H54 (cell line): ENCODE data around the gene RIPOR2.
A peak's percentile ranks its signal among the peaks of the same experiment; 100 is the strongest.

Source experiments
- DNase-seq: peaks from one replicate; pipeline ENCODE4 v3.0.0; 2011; ENCODE audit warnings: low spot score, mixed read lengths; ENCODE audit not compliant: insufficient read length
- FAIRE-seq: peaks from 3 replicates; lab custom pipeline; 2011; peaks lifted over from hg19 to GRCh38; lab: Jason Lieb, UNC
- POLR2A ChIP-seq: IDR thresholded peaks from 2 replicates; pipeline ENCODE4 v1.6.1; 2011; ENCODE audit warnings: low read depth, mild to moderate bottlenecking, low read length

Gene RIPOR2

GRCh38 chr6:24856901-24857670 lies 78.7 kb downstream of the RIPOR2 start:
- no peak for FAIRE-seq
- DNase-seq: no peak
- no peak for TF ChIP-seq POLR2A

DNA sequence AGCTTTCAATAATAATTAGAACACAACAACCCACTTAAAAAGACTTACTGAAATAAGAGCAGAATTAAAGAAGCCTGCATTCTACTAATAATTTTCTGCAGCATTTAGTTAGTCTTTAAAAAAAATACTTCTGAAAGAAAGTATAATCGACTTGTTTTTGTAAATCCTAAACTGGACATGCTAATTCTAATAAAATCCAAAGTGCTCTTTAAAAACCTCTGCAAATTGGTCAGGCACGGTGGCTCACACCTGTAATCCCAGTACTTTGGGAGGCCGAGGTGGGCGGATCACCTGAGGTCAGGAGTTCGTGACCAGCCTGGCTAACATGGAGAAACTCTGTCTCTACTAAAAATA lies 79.5 kb downstream of the RIPOR2 start:
- no peak for TF ChIP-seq POLR2A
- DNase-seq (no peak), FAIRE-seq (no peak)

DNA sequence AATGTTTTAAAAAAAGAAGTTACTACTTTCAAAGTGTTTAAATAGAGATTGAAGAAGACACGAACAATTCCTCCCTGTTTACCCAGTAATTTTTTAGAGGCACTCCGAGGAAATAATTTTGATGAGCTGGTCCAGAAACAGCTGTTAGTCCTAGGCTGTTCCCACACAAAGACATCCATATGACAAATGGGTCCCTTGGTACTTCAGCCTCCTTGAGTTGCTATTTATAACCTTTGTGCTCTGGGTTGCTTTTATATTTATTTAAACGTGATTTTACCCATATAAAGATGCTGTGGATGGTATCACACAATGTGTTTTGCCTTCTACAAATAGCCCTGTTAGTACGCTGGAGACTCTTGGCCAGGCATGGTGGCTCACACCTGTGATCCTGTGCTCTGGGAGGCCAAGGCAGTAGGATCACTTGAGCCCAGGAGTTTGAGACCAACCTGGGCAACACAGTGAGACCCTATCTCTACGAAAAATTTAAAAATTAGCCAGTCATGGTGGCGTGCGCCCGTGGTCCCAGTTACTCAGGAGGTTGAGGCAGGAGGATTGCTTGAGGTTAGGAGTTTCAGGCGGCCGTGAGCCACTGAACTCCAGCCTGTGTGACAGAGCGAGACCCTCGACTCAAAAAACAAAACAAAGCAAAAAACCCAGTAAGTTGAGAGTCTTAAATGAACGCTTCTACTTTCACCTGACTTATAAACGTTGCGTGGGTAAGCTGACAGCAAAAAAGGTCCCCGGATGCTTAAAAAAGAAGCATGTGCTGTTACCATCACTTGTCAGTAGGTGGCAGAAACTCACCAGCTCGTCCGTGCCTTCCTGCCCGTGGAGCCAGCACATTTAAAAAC lies 80.1 kb downstream of the RIPOR2 start:
- no peak for TF ChIP-seq POLR2A
- FAIRE-seq (peak; percentile 74), DNase-seq (peak; percentile 48)

DNA sequence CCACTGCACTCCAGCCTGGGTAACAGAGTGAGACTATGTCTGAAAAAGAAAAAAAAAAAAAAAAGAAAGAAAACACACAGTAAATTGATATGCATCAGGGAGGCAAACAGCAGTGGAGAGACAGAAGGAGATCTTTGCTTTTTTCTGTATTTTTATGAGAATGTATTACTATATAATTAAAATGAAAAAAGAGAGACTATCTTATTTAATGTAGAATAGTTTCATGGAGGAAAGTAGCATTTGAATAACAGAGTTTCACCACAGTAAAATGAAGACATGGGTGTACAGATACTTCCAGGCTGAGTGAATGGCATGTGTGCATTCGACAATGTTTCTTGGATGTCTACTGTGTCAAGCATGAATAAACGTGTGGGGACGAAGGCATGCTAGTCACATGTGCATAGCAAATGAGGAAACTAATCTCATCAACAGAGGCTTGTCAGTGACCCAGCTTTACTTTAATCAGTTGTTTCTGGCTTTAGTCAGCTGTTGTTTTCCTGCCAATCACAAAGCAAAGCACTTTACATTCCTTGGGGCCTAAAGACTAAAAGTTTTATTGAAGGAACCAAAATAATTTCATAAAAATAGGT lies 81.6 kb downstream of the RIPOR2 start:
- no peak for TF ChIP-seq POLR2A

DNA sequence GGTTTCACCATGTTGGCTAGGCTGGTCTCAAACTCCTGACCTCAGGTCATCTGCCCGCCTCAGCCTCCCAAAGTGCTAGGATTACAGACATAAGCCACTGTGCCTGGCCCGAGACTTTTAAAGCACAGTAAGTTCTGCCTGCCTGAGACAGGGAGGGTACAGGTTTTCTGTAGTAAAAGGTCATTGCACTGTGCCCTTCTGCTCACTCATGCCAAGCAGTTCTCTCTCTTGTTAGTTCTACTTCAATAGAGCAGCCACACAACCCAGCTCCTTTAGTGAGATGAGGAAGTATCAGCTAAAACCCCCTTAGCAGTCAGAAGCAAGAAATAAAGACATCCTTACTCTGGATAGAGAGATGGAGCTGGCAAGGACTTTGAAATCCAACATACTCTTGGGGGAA lies 84.7 kb downstream of the RIPOR2 start:
- no peak for TF ChIP-seq POLR2A
- no peak for DNase-seq
- FAIRE-seq: no peak

More for the DNA sequence above, 81.6 kb downstream of the RIPOR2 start:
- DNase-seq (no peak), FAIRE-seq (no peak)

GRCh38 chr6:24849713-24850112 lies 86.0 kb downstream of the RIPOR2 start:
- no peak for TF ChIP-seq POLR2A
- DNase-seq: no peak
- FAIRE-seq: no peak

GRCh38 chr6:24848461-24848860 lies 87.3 kb downstream of the RIPOR2 start:
- FAIRE-seq (no peak), DNase-seq (no peak)
- no peak for TF ChIP-seq POLR2A

DNA sequence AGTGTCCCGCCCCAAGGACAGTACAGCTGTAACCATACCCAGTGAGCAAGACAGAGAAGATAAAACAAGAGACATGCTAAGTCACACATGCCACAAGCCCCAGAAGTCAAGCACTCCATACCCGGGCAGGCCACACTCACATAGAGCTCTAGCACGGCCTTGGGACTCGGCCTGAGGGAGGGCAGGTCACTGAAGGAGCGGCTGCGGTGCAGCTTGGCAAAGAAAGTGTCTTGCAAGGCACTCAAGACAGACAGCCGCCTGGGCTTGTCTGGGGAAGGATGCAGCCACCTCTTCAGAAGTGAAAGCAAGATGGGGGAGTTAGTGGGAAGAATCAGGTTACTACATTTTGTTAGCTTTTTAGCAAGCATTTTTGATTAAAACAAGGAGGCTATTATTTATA lies 88.4 kb downstream of the RIPOR2 start:
- FAIRE-seq (no peak), DNase-seq (no peak)
- TF ChIP-seq POLR2A: no peak

DNA sequence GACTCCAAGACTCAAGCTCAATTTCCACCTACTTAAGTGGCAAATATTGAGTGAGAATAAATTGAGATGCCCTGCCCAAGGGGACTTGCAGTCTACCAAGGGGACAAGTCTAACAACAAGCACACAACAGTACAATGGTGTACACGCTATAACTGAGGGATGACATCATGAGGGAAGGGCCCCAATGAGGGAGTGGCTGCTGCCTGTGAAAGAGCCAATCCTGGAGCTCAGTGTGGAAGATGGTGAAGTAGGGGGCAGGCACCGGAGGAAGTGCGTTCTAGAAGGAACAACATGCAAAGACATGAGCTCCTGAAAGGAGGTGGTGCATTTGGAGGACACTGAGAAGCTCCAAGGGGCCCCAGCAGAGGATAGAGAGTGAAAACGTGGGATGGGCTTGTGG lies 90.2 kb downstream of the RIPOR2 start:
- no peak for TF ChIP-seq POLR2A
- DNase-seq (no peak), FAIRE-seq (no peak)

DNA sequence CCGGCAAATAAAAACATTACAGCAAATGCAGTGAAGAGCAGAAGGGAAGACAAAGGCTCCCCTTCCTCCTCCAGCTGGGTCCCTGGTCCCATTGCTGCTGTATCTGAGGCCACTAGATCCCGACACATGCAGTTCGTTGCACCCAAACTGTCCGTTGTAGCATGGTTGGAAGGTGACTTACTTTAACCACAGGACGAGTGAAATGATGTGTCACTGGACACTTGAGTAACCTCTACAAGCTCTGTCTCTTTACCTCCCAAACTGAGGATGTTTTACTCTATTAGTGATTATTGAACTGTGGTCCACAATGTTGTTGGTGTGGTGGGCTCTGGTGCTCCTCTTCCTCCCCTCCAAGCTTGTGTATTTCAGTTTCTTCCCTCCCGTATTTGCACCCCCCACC lies 90.9 kb downstream of the RIPOR2 start:
- TF ChIP-seq POLR2A: no peak
- DNase-seq (no peak), FAIRE-seq (no peak)

DNA sequence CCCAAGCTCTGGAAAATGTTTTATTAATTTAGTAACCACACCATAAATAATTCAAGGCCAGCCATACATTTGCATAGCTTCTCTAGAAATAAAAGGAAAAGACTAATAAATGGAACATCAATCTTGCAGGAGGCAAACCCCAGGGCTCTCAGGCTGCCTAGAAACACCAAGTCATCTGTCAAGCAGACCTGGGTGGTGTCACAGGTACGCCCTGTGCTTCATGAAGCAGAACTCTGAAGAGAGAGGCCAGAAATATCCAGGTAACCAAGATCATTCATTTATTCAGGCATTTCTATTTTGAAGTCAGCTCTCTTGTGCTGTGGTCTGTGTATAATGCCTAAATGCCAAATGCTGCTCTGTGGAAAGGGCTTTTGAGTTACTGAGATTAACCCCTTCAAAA lies 91.7 kb downstream of the RIPOR2 start:
- TF ChIP-seq POLR2A: no peak
- no peak for DNase-seq

GRCh38 chr6:24840187-24840586 lies 95.6 kb downstream of the RIPOR2 start:
- TF ChIP-seq POLR2A: no peak
- FAIRE-seq: no peak
- no peak for DNase-seq

More for the DNA sequence above, 91.7 kb downstream of the RIPOR2 start:
- FAIRE-seq: no peak

- TF ChIP-seq POLR2A: no peak
- FAIRE-seq: no peak
- DNase-seq: no peak
These were observed 96.8 kb downstream of the RIPOR2 start for GRCh38 chr6:24838994-24839393.

- FAIRE-seq: no peak
- TF ChIP-seq POLR2A: no peak
- no peak for DNase-seq
These were observed 97.7 kb downstream of the RIPOR2 start for GRCh38 chr6:24838081-24838480.
